LNCAP (cell line): Measurements from ENCODE around the gene TEX261.

Experiments
- CTCF ChIP-seq: fragments of 450-650 bp; IDR thresholded peaks from 2 replicates; pipeline ENCODE4 v1.5.1; 2017; ENCODE audit warnings: mild to moderate bottlenecking

The TEX261 gene

GRCh38 chr2:70936165-70936978 lies 58.3 kb downstream of the TEX261 start:
- TF ChIP-seq CTCF = no peak
